DMS 273 (cell line): ENCODE results near the gene MAPRE3.
"Not testable (repeated sequence)": the region's sequence is repeated elsewhere in the genome, so short reads cannot be mapped to it uniquely, and the experiment has no call there.

Experiments used
- DNase-seq: peaks from one replicate; lab custom pipeline; 2025; ENCODE audit not compliant: unreplicated experiment; lab: John Stamatoyannopoulos, UW

Gene MAPRE3

DNA sequence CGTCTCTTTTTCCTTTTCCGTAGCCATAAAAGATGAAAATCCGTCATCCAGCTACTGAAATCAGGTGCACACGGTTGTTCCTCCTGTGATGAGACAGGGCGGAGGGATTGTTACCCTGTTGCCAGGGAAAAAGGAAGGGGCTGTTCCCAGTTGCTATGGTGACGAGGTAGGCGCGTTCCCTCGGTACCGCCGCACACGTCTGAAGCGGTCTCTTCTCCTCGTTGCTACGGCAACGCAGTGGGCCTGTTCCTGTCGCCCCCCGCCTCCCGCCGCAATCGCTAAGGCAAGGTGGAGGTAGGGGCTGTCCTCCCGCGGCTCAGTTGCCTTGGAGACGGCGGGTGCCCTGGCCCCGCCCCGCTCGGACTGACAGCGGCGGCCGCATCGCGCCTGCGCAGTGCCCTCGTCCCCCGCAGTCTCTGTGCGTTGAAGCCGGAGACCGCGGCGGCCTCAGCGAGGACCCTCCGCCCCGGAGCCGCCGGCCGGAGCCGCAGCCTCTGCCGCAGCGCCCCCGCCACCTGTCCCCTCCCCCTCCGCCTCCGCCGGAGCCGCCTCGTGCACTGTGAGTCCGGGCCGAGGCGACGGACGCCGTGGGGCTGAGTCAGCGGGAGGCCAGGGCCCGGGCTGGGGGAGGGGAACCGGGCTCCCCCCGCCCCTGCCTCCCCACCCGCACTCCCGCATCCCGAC is at the start of gene MAPRE3:
TSS of gene MAPRE3 (plus strand) at position 394 of the 684 bp plus-strand sequence. CDS start 51,582 bp downstream, outside the sequence.
- peak; percentile 97 for DNase-seq

DNA sequence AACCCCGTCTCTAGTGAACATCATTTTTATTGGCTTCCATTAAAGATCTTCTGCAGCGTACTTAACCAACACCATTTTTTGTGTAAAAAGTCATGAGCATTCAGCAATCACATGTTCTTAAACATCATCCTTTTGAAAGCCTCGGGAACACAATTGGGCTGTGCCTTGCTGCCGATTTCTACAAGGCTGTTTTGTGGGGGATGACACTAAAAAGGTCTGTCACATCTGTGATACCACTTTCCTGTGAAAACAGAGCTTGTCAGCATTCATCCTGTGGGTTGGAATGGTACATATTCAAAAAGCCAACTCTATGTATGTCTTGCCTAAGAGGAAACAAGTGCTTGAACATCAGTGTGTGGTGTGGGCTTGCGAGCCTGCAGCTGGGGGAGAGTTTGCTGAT is 49.1 kb upstream of the MAPRE3 start:
- DNase-seq, result no peak

DNA sequence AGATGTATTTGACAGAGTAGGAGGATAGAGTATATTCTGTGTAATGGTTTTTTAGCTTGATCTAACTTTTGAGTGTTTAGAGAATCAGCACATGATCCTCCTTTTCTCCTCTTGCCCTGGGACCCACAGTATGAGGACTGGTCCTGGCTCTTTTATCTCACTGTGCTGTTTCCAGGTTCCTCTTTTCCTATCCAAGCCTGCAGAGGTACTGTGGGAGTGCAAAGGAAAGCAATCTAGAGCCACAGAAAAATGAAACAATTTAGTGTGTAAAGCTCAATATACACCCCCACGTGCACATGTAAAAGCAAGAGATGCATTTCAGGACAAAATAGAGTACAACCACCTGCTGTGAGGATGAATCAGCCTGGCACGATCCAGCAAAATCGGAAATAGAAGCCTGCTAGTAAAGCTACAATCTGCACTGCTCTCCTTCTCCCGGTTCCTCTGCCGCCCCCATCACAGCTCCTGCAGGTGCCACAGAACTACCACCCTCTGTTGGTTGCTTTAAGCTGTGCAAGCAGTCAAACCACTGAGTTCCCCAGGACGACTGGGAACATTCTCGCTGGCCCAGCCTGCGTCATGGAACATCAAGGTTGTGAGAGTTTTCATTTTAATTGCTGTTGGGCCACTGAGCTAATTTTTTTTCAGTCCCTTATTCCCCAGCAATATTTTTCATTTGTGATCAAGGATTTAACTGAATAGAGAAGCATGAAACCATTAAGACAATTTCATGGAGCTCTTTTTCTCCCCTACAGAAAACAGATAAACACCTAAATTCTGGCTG is 47.8 kb upstream of the MAPRE3 start:
- DNase-seq, result peak; percentile 86

DNA sequence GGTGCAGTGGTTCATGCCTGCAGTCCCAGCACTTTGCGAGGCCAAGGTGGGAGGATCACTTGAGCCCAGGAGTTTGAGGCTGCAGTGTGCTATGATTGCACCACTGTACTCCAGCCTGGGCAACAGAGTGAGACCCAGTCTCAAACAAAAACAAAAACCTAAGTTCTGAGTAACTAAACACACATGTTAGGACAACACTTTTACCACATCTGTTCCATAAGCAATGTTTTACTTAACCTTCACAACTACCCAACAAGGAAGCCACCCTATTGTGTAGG is 47.3 kb upstream of the MAPRE3 start:
- DNase-seq, result not testable (repeated sequence)

DNA sequence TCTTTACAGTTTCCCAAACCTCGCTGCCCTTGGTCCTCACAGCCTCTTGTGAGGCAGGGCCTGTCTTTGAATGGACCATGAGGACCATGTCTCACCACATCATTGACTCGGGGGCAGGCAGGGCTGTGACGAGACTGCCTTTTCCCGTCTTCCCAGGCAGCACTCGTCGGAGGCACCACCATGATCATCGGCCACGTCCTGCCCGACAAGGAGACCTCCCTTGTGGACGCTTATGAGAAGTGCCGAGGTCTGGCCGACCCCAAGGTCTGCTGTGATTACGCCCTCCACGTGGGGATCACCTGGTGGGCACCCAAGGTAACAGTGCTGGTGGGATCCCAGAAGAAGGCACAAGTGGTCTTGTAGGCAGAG is 45.7 kb upstream of the MAPRE3 start:
- no peak for DNase-seq

DNA sequence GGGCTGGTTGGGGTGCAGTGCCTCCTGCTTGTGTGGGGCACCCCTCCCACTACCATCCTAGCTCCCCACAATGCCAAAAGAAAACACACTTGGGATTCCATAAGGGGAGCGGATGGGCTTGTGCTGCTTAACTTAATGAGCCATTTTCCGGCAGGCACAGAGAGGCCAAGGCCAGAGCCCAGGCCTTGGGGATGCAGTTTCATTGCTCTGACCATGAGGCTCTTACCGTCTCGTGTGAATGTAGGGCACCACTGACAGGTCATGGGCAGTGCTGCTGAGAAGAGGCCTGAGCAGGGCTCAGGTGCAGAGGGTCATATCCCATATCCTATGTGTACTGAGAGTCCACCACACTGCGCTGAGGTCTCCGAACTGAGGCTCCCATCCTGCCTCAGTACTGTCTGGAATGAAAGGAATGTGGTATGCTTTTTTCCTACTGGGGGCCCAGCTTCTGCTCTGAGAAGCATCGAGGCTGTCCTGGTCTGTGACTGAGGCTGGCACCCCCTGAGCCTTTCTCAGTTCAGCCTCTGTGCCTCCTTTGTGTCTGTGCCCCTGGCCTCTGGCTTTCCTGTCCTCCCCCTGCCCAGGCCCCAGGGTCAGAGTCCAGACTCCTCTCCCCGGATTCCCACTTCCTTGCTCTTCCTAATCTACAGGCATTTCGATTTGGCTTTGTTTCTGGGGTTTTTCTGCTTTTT is 45.2 kb upstream of the MAPRE3 start:
- DNase-seq, result no peak

DNA sequence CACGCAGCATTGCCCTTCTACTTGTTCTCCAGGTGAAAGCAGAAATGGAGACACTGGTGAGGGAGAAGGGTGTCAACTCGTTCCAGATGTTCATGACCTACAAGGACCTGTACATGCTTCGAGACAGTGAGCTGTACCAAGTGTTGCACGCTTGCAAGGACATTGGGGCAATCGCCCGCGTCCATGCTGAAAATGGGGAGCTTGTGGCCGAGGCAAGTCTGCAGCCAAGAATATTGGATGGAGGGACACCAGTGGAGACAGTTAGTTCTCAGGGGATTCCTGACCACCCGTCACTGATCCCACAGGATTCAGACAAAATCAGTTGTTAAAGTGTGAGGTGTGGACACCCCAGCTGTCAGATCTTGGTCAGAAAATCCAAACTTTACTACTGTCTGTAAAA is 43.2 kb upstream of the MAPRE3 start:
- no peak for DNase-seq

DNA sequence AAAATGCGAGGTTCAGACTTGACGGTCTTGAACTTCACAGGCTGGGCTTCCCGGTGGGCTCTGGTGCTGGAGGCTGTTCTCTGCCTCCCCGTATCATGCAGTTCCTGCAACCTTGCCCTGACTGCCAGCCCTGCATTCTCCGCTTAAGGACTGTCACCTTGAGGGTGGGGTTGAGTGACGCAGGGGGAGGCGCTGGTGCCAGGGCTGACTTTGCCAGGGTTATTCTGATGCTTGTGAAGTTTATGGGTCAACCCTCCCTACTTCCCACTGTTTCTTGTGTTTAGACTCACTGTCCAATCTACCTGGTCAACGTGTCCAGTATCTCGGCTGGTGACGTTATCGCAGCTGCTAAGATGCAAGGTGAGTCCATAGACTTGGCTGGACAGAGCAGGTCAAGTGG is 37.5 kb upstream of the MAPRE3 start:
- DNase-seq, result no peak

DNA sequence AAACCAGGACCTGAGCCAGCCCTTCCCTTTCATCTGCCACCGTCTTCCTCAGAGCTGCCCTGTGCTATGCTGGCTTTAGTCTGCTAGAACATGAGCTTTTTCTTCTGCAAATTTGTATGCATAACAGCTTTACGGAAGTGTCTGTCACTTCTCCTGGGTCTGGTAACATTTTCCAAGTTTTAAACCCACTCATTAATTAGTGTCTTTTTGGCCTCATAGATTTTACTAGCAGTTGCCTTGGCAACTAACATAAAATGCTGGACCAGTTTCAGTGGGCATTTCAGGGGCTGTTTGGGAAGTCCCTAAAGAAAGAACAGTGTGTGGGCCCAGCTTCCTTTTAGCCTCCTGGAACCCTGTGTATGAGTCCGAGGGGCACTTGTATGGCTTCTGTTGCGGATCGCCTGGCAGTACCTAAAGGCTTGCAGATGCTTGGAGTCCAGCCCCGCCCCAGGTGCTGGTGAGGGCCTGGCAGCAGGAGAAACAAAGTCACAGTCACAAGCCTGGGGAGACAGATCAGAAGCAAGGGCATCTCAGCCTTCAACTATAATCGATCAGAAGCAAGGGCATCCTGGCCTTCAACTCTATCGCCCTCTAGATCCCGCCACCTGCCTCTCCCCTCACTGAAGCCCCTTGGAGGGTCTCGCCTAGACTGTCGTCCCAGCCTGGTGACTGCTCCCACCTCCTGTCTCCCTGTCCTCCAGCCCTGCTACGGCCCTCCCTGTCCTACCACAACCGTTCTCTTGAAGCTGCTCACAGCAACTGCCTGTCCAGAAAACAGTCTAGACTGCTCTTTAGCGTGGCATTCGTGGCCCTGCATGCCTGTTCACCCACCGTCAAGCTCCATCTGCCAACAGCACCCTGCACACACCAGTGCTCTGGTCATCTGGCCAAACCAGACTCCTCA is 36.8 kb upstream of the MAPRE3 start:
- DNase-seq, result no peak

DNA sequence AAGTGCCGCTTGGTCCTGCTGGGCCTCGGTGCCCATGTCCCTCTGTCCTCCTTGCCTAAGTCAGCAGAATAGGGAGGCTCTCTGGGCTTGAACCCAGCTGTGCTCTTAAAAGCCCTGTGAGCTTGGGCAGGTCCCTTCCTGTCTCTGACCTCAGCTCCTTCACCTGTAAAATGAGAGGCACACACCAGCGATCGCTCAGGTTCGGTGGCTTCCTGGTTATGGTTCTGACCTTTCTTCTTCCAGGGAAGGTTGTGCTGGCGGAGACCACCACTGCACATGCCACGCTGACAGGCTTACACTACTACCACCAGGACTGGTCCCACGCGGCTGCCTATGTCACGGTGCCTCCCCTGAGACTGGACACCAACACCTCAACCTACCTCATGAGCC is 36.1 kb upstream of the MAPRE3 start:
- DNase-seq, result no peak

DNA sequence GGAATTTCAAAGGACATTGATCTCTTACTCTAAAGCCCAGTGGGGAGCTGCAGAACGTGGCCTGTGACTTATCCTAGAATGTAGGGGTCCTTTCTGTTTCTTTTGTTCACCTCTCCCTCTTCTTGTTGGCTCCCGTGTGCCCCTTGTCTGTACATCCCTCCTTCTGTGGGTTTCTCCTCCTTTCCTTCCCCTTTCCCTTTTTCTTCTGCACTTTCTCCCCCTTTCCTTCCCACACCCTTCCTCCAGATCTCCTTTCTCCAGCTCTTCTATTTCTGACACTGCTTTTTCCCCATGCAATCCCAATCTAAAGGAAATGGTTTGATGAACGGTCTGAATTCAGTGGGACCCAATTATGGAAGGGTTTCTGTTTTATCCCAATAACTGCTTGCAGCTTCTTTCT is 35.5 kb upstream of the MAPRE3 start:
- DNase-seq, result no peak

DNA sequence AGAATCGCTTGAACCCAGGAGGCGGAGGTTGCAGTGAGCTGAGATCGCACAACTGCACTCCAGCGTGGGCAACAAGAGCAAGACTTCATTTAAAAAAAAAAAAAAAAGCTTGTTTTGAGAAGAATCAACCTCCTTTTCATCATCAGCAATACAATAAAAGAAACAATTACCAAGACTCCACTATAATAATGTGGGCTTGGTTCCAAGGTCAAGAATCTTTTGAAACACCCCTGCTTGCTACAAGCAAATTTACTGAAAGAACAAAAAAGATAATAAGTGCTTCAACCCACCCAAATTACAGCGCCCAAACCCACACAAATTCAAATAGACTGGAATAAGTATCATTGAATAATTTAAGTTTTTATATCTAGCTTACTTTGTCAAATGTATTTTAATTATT is 33.6 kb upstream of the MAPRE3 start:
- no peak for DNase-seq

DNA sequence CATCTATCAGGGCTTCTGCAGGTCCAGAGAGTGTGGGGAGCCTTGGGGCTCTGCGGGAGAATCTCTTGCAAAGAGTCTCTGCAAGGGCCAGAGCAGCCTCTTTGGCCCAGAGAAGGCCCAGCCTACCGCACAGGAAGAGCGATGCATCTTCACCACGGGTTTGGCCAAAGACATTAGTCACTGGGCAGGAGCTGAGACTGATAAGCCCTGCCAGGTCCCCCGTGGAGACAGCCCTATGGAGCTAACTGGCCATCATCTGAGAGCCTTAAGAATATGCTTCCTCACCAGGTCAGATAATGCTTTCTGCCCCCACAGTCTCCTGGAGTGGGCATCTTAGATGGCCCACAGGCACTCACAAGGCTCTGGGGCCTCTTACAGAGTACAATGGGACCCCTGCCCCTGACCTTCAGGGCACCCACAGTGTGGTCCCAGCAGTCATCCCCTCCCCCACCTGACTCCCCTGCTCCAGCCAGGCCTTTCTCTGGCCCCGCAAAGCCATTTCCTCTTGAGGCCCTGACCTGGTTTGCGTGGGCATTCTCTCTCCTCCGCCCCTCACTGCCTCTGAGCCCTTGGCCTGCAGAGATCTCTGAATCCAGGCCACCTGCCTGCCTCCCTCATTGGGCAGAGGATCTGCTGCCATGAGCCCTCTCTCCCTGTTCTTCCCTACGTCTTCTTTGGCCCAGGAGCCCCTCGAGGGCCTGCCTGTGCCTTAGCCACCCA is 31.9 kb upstream of the MAPRE3 start:
- no peak for DNase-seq

DNA sequence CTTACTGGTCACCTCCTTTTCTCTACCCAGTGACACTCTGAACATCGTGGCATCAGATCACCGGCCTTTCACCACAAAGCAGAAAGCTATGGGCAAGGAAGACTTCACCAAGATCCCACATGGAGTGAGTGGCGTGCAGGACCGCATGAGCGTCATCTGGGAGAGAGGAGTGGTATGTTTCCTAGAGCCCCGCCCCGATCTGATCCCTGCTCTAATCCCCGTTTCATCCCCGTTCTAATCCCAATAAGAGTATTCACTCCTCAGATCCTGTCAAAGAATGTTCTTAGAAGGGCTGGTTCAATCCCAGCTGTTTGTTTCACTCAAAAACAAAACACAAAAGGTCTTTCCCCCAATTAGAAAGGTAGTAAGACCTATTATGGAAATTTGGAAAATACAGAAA is 30.4 kb upstream of the MAPRE3 start:
- DNase-seq, result no peak

DNA sequence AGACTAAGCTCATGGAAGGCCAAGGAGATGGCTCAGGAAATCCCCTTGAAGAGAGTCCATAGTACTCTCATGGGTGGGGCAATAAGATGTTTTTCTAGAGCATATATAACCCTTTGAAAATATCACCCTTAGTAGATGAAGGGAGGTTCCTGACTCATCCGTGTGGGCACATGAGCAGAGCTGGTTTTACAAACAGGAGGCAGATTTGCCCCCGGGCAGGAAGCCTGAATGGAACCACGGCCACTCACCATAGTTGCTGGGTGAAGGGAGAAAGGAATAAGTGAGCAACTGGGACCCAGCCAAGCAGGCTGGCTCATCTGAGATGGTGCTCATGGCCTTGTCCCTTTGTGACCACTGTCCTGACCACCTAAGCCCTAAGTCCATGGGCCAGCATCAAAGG is 29.0 kb upstream of the MAPRE3 start:
- DNase-seq, result no peak

DNA sequence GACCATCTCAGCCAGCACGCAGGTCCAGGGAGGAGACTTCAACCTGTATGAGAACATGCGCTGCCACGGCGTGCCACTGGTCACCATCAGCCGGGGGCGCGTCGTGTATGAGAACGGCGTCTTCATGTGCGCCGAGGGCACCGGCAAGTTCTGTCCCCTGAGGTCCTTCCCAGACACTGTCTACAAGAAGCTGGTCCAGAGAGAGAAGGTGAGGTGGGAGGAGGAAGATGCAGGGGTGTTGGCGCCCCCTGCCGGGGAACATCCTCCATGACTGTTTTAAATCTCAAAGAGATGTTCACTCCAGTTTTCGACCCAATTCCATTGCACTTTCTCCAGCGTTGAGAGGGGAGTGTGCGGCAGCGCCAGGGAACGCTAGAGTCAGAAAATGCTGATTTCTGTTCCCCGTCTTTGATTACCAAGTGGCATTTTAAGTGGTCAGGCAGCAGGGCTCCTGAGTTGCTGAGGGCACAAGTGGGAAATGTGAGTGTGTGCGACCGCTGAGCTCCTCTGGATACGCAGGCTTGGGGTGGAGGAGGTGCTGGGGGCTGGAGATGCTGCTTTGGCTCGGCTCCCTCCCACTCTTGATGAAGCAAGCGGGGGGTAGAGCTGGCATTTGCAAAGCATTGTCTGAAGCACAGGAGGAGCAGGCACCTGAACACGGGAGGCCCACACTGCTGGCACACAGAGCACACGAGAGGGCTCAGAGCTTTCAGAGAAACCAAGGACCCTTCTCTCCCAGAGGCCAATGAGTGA is 27.7 kb upstream of the MAPRE3 start:
- peak; percentile 72 for DNase-seq

DNA sequence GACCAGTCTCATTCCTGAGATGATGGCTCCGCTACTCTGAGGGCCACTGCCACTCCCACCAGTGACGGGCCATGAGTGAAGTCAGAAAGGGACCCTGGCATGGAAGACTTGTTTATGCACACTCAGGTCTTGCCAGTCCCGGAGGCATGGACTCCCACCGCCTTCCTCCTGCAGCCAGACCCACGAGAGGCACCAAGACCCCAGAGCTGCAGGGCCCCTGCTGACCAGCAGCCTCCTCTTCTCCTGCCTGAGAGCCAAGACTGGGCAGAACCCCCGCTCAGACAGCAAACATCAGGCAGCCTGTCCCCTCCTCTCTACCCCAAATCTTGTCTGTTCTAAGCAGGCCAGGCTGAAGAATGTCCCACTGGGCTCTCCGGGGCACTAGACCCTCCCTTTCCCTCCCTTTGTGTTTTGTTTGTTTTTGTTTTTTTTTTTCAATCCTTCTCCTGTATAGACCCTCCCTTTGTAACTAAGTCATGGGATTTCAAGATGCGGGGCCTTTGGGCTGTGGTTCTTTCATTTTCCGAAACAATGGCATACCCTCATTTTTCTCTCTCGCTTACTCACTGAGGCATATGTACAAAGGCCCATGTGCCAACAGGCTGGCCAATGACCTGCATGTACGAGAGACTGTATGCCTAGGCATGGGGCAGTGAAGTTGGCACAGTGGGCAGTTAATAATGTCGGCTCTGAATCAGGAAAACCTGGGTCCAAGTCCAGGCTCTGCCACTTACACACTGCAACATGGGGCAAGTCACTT is 24.3 kb upstream of the MAPRE3 start:
- DNase-seq, result no peak

DNA sequence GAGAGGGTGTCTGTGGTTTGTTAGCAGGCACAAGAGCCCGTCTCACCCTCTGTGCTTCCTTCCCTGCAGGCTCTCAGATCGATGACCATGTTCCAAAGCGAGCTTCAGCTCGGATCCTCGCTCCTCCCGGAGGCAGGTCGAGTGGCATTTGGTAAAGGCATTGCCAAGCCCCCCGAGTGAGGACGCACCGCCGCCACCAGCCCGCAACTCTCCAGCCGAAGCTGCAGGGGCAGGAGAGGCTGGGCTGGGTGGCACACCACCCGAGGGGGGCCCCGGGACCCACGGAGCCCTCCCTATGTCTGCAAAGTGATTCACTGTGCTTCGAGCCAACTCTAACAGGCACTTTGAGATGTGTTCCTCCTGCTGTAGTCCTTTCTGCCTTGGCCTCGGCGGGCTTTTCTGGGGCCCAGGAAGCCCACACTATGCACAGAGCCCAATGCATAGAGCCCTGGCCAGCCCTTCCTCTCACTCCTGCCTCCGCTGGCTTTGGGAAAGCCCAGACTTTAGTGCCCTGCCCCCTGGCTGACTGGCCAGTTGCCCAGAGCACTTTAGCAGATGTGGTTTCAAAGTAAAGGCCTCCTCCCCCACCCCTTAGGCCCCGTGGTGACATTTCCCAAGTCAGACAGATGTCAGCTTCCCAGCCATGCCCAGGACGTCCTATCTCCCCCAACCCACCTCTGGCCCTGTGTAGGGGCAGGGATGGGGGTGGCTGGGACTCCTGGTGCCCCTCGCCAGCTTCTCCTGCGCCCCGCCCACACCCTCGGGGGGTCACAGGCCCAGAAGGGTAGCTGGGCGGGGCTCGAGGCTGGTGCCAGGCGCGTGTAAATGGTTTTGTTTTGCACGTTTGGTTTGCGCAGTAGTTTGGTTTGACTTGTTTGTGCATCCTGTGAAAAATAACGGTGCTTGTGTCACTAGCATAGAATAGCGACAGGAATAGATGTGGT is 23.3 kb upstream of the MAPRE3 start:
- peak; percentile 94 for DNase-seq
